ENCODE data around the gene POLR1F. TPM values are rescaled to one million over a fixed set of nuclear protein-coding genes. Genes with fewer than 3 reads are reported as not detected.

POLR1F gene, protein sequence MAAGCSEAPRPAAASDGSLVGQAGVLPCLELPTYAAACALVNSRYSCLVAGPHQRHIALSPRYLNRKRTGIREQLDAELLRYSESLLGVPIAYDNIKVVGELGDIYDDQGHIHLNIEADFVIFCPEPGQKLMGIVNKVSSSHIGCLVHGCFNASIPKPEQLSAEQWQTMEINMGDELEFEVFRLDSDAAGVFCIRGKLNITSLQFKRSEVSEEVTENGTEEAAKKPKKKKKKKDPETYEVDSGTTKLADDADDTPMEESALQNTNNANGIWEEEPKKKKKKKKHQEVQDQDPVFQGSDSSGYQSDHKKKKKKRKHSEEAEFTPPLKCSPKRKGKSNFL
- 10 to 100 TPM; 10.3 to 15.5 (median 13.5) TPM for polyA plus RNA-seq (ENCODE audit: insufficient read length in 10 of 10)
- long read RNA-seq, donor 1, transcript TWISTNB-201 (4 exons, 3,942 nt), result major isoform, 15 of 19 reads
- long read RNA-seq, donor 1, partial matches to known transcripts, result 0 of 19 reads
- long read RNA-seq, donor 1, other reads (novel, unspliced or antisense), result 0 of 19 reads
- long read RNA-seq, donor 2, partial matches to known transcripts, result 0 of 5 reads
- long read RNA-seq, donor 2, other reads (novel, unspliced or antisense), result 0 of 5 reads
- long read RNA-seq, donor 3, result 0 reads
- long read RNA-seq, donor 4, partial matches to known transcripts, result 0 of 4 reads
- long read RNA-seq, donor 4, other reads (novel, unspliced or antisense), result 0 of 4 reads
- long read RNA-seq, donor 5, transcript TWISTNB-201 (4 exons, 3,942 nt), result major isoform, 14 of 15 reads
- long read RNA-seq, donor 5, partial matches to known transcripts, result 0 of 15 reads
- long read RNA-seq, donor 5, other reads (novel, unspliced or antisense), result 0 of 15 reads
- long read RNA-seq, donor 6, transcript TWISTNB-201 (4 exons, 3,942 nt), result major isoform, 14 of 17 reads
- long read RNA-seq, donor 6, partial matches to known transcripts, result 0 of 17 reads
- long read RNA-seq, donor 6, other reads (novel, unspliced or antisense), result 0 of 17 reads
- long read RNA-seq, donor 7, partial matches to known transcripts, result 0 of 3 reads
- long read RNA-seq, donor 7, other reads (novel, unspliced or antisense), result 0 of 3 reads
- long read RNA-seq, donor 8, transcript TWISTNB-201 (4 exons, 3,942 nt), result major isoform, 11 of 12 reads
- long read RNA-seq, donor 8, partial matches to known transcripts, result 0 of 12 reads
- long read RNA-seq, donor 8, other reads (novel, unspliced or antisense), result 0 of 12 reads
- long read RNA-seq, donor 9, partial matches to known transcripts, result 0 of 3 reads
- long read RNA-seq, donor 9, other reads (novel, unspliced or antisense), result 0 of 3 reads

DNA sequence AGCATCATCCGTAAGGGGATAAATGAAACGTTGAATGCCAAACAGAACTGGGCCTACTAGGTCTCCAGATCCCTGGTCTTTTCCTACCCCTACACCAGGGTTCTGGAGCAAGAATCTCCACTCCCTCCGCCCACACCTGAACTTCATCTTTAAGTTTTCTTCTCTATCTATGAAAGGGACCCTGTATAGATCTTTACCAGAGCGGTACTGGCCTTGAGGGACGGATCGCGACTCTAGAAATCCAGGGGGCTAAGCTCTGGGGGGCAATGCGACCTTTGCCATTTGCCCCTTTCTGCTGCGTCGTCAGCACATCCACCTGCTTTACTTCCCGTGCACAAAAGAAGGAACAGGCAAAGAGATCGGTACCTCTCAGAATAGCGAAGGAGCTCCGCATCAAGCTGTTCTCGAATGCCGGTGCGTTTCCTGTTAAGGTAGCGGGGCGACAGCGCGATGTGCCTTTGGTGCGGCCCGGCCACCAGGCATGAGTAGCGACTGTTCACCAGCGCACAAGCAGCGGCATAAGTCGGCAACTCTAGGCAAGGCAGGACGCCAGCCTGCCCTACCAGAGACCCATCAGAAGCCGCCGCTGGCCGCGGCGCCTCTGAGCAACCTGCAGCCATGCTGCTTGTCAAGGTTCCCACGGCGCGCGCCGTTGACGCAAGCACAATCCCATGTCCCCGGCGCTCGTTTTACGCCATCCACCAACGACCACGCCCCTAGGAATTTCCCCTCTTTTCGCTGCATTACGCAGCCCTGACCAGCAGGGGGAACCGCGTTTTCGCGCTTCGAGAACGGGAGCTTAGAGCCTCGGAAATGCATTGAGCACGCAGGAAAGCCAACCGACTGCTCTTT, at the start of gene POLR1F:
Gene POLR1F (minus strand): TSS at position 641 of the 852 bp plus-strand sequence. CDS start 21 bp downstream, at position 620.
- DNase-seq, result peak; percentile 96 to 99 (median 98)

DNA sequence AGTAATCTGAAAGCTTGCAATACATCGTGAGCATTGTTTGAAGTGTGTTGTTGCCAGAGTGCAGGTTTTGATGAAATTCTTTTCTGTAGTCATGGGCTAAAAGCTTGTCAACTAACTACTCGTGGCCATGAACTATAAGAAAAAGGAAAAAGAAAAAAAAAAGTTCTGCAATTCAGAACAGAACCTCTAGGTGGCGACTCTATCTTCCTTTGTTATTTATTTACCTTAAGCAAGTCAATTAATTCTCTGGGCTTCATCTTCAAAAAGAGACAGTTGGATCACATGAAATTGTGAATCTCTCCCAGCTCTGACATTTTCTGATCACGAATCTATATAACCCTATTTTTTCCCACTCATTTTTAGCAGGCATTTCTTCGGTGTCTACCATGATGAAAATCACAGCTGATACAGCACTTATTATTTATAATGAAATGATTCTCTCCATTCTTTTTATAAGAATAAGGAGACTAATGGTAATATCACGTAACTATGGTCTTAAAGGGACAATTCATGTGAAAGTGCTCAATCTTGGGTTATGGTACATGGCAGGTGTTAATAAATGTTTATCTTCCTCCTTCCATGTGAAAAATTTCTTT, 45.8 kb upstream of the POLR1F start:
- peak; percentile 16 to 37 (median 18) for DNase-seq

DNA sequence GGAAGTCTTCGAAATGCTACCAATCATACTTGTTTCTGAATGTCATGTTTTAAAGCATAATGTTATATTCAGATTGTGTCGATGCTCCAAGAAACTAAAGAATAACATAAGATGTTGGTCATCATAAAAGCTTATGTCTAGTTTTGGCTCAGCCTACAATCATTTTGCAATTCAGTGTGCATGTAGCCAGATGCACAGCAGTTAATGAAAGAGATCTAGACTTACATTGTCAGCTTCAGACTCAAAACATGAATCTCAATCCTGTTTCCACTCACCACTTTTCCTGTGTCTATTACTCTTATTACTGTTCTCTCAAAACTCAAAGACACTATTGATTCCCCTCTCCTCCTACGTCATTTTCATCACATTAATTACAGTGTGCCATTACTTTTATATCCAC, 43.2 kb upstream of the POLR1F start:
- no peak for DNase-seq

DNA sequence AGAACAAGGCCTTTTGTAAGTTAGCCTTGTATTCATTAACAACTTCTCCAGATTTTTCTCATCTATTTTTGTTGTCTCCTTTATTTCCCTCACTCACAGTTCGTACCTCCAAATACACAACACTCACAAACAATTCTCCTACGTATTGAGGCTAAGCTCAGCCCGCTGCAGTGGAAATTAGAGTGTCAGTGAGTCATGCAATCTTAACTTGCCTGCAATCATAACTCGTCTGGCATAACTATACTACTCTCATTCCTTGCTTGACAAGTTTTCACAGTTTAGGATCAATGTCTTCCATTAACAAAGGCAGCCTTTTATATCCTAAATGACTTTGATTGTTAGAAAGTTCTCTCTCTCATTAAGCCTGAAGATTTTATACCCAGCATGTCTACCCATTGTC, 40.8 kb upstream of the POLR1F start:
- no peak for DNase-seq

GRCh38 chr7:19747740-19748339, 39.0 kb upstream of the POLR1F start:
- peak; percentile 14 to 43 (median 28) for DNase-seq

DNA sequence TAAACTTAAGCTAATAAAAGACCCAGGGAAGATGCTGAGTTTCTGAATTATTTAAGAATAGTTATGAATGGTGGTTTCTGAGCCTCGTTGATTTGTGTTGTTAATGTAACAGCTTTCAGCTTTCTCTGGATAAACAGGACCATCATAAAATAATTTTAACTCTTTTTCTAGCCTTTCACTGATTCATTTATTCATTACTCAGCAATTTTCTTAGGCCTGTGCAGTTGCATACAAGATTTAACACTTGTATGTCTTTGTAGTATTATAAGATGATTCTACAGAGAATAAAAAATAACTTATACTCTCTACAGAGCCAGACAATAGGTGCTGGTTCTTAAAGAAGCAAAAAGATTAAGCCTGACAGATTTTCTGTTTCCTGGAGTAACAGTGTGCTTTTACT, 35.2 kb upstream of the POLR1F start:
- DNase-seq, result no peak

DNA sequence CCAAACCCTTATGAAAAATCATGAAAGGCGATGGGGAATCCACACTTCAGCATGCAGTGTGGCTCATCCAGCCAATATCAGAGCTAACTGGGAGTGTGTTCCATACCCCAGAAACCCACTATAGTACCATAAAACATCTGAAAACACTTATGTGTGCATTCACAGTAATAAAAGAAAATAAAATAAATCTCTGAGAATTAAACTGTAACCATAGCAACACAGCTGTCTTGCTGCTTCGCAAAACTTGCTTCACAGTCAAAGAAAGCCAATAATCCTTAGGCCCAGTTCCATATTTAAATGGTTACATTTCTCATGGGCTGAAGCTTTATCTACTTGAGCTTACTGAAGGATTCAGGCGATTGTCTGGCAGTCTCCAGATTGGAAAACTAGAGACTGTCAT, 19.9 kb upstream of the POLR1F start:
- DNase-seq, result peak; percentile 17 to 64 (median 46)

- DNase-seq, result no peak
Observed at GRCh38 chr7:19725770-19726169, 16.9 kb upstream of the POLR1F start.

DNA sequence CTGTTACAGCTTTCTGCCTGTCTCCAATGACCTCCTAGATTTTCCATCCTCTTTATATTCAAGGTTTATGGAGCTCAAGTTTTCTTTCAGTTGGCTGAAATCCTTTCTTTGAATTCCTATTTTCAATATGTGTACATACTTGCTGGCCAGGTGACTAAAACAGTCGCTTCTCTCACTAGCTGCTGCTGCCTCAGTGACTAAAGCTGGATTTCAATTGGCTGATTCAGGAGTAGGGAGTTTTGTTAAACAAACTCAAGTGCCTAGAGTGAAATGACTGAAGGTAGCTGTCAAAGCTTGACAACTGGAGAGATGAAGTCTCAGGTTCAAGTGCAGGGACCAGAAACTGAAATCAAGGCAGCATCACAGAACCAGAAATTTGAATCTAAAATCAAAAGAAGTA, 6.7 kb upstream of the POLR1F start:
- no peak for DNase-seq

GRCh38 chr7:19713676-19714075, 4.8 kb upstream of the POLR1F start:
- peak; percentile 31 to 63 (median 46) for DNase-seq

DNA sequence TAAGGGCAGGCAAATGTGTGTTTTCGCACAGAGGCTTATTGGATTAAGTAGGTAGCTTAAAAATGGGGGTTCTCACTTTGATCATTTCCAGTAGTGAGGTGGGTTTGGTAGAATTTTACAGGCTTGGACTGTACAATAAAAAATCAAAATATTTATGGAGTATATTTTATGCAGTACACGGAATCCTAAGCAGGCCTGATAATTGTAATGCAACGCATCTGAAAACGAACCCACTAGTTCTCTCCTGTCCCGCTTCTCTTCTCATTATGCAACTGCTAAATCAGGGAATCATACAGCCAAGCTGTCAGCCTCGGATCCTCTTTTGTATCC, 377 bp upstream of the POLR1F start:
- DNase-seq, result no peak

GRCh38 chr7:19707240-19707639, 1.6 kb downstream of the POLR1F start:
- DNase-seq, result no peak

DNA sequence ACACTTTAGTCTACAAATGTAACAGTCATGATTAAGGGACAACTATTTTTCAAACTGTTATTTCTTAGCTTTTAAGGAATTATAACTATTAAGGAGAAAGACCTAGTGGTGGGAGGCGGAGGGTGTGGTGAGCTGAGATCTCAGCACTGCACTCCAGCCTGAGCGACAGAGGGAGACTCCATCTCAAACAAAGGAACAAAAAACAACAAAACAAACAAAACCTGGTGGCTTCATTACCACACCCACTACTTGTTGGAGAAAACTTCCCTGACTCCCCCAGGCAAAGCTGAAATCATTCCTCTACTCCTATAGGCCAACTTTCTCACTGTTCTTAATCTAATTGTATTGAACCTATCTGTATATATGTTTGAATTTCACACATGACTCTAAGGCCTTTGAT, 3.2 kb downstream of the POLR1F start:
- no peak for DNase-seq

GRCh38 chr7:19701471-19701870, 7.4 kb downstream of the POLR1F start:
- no peak for DNase-seq

GRCh38 chr7:19700936-19701335, 7.9 kb downstream of the POLR1F start:
- DNase-seq, result no peak

DNA sequence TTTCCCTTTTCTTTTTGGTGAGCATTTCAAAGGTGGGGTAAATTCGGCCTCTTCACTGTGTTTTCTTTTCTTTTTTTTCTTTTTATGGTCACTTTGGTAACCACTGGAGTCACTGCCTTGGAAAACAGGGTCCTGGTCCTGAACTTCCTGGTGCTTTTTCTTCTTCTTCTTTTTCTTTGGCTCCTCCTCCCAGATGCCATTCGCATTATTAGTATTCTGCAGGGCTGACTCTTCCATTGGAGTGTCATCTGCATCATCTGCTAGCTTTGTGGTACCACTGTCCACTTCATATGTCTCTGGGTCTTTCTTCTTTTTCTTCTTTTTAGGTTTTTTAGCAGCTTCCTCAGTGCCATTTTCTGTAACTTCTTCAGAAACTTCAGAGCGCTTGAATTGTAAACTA, 10.5 kb downstream of the POLR1F start:
- DNase-seq, result no peak

GRCh38 chr7:19696926-19697325, 11.9 kb downstream of the POLR1F start:
- no peak for DNase-seq

DNA sequence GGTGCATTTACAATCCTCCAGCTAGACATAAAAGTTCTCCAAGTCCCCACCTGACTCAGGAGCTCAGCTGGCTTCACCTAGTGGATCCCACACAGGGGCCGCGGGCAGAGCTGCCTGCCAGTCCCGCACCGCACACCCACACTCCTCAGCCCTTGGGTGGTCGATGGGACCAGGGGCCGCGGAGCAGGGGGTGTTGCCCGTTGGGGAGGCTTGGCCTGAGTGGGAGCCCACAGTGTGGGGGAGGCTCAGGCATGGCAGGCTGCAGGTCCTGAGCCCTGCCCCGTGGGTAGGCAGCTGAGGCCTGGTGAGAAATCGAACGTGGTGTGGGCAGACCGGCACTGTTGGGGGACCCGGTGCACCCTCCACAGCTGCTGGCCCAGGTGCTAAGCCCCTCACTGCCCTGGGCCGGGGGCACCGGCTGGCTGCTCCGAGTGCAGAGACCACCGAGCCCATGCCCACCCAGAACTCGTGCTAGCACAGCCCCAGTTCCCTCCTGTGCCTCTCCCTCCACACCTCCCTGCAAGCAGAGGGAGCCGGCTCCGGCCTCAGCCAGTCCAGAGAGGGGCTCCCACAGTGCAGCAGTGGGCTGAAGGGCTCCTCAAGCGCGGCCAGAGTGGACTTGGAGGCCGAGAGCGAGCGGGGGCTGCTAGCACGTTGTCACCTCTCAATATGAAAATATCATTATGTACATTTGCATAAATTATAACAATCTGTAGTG, 16.6 kb downstream of the POLR1F start:
- no peak for DNase-seq

GRCh38 chr7:19690736-19691135, 18.1 kb downstream of the POLR1F start:
- no peak for DNase-seq
